ENCODE results near the gene DNAJC12. TPM values are rescaled to one million over a fixed set of nuclear protein-coding genes. Genes with fewer than 3 reads are reported as not detected.

Gene DNAJC12
- polyA plus RNA-seq, 2 of the 4 experiments (the other 2 are of a cell fraction), result 19.1 to 80.0 TPM

Small RNA genes lying within 50 kb of the gene (small RNA-seq; reads per million reads assigned to genes)
- gene RN7SL394P, result 0 reads per million in 6 experiments
- gene RNU6-1250P, result 0 reads per million in 6 experiments
- 0 reads per million in 6 experiments for gene RNU6-523P

Other genes with a start within 250 kb of the DNAJC12 start
- gene CTNNA3, start 142.0 kb downstream of the DNAJC12 start, polyA plus RNA-seq (2011; rRNA removed), result 0.09 TPM in 1 of 2 replicates, not detected in the other
- gene CTNNA3, start 142.0 kb downstream of the DNAJC12 start, polyA plus RNA-seq (2017; fragmentation: RNase III; extraction: RNeasy Plus Mini Kit Qiagen cat#74134 plus additional on column Dnase treatment), result not detected in 3 replicates
- 30.5 and 34.8 TPM in 2 replicates for gene SIRT1, start 46.5 kb upstream of the DNAJC12 start, polyA plus RNA-seq (2011; rRNA removed)
- gene SIRT1, start 46.5 kb upstream of the DNAJC12 start, polyA plus RNA-seq (2017; fragmentation: RNase III; extraction: RNeasy Plus Mini Kit Qiagen cat#74134 plus additional on column Dnase treatment), result 16.1 to 16.8 TPM (median 16.2 TPM) in 3 replicates
- 40.5 and 51.3 TPM in 2 replicates for gene HERC4, start 237.1 kb upstream of the DNAJC12 start, polyA plus RNA-seq (2011; rRNA removed)
- 42.2 to 53.7 TPM (median 43.2 TPM) in 3 replicates for gene HERC4, start 237.1 kb upstream of the DNAJC12 start, polyA plus RNA-seq (2017; fragmentation: RNase III; extraction: RNeasy Plus Mini Kit Qiagen cat#74134 plus additional on column Dnase treatment)

All from A549 (cell line).